Breast epithelium (tissue), 4 donors: ENCODE results near the gene LEMD3. TPM values are rescaled to one million over a fixed set of nuclear protein-coding genes. Genes with fewer than 3 reads are reported as not detected.

ENCODE experiments used
- DNase-seq, 2 donors: peaks; one replicate each; pipeline ENCODE4 v3.0.0-alpha.2; 2019; ENCODE audit warnings: low spot score in 2 of 2
- H3K27ac ChIP-seq, 2 donors: fragments of 200-600 bp; sonication (generic) in 1 of 2; one replicate each; pipeline ENCODE4 v1.5.1; 2016 to 2019; ENCODE audit warnings: mild to moderate bottlenecking in 1 of 2
- H3K27me3 ChIP-seq, 2 donors: fragments of 200-600 bp; sonication (generic) in 1 of 2; one replicate each; pipeline versions ENCODE4 v1.5.1 to v1.6.0; 2017 to 2019; ENCODE audit warnings: control low read depth in 1 of 2, mild to moderate bottlenecking in 1 of 2
- H3K36me3 ChIP-seq: fragments of 200-600 bp; one replicate; pipeline ENCODE4 v1.5.1; 2019
- H3K4me1 ChIP-seq, 2 donors: fragments of 200-600 bp; sonication (generic); one replicate each; pipeline ENCODE4 v1.5.1; 2016 to 2019; ENCODE audit warnings: control low read depth in 1 of 2
- H3K4me3 ChIP-seq, 3 donors: fragments of 200-600 bp; sonication (generic); 1 replicate in 2 of 3; 2 replicates in 1 of 3; pipeline ENCODE4 v1.5.1; 2016 to 2019; ENCODE audit warnings: mild to moderate bottlenecking in 3 of 3, moderate library complexity in 2 of 3
- H3K9me3 ChIP-seq, 2 donors: fragments of 200-600 bp; sonication (generic) in 1 of 2; one replicate each; pipeline ENCODE4 v1.5.1; 2016 to 2019; ENCODE audit warnings: control low read depth in 1 of 2
- POLR2A ChIP-seq: fragments of 450-650 bp; IDR thresholded peaks from one replicate; pipeline ENCODE4 v1.6.1; 2016; ENCODE audit warnings: antibody characterized with exemption, mild to moderate bottlenecking, moderate library complexity
- POLR2AphosphoS5 ChIP-seq, 3 donors: sonication (generic); formaldehyde crosslinking; IDR thresholded peaks; one replicate each; pipeline ENCODE4 v1.6.1; 2017; ENCODE audit warnings: antibody characterized with exemption in 3 of 3
- intact Hi-C: fragments of 100-400 bp; cut with DNase I; formaldehyde crosslinking; loops from one replicate; pipeline ENCODE4 v1.15.1; 2023; ENCODE audit warnings: low total_unique reads
- total RNA-seq, 3 donors: library from RNA; depleted of rRNA; stranded (reverse); fragments of >200 nt; gene quantifications; one replicate each; pipeline ENCODE4 v1.1.0, GENCODE V29; 2016
- TF ChIP-seq, protein P1 (sequence below), 3 donors: fragments of 450-650 bp; IDR thresholded peaks; one replicate each; pipeline ENCODE4 v1.5.1; 2016 to 2017; ENCODE audit warnings: antibody characterized with exemption in 3 of 3, mild to moderate bottlenecking in 3 of 3, moderate library complexity in 3 of 3

The LEMD3 gene
- total RNA-seq, result 10 to 100 TPM; 31.0 to 69.4 (median 36.4) TPM

DNA sequence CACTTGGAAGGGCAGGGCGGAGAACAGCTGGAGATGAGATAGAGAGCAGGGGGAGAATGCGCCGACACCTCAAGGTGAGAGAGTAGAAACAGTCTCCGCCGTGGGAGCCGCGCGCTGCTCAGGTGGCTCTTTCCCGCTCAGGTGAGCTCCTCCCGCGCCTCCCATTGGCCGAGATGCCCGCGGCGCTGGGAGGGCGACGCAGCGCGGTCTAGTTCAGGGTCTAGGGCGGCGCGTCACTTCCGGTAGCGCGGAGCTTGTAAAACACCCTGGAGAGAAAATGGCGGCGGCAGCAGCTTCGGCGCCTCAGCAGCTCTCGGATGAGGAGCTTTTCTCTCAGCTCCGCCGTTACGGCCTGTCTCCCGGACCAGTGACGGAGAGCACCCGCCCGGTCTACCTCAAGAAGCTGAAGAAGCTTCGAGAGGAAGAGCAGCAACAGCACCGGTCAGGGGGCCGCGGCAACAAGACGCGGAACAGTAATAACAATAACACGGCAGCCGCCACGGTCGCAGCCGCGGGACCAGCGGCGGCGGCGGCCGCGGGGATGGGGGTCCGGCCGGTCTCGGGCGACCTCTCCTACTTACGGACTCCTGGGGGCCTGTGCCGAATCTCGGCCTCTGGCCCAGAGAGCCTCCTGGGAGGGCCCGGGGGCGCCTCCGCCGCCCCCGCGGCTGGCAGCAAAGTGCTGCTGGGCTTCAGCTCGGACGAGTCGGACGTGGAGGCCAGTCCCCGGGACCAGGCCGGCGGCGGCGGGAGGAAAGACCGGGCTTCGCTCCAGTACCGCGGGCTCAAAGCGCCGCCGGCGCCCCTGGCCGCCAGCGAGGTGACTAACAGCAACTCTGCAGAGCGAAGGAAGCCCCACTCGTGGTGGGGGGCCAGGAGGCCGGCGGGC is at the start of gene LEMD3:
Gene LEMD3, plus strand, starts transcription at position 264 of the 889 bp plus-strand sequence. Its CDS starts 14 bp downstream, at position 278.
- Histone ChIP-seq H3K4me1 (peaks cover 0 to 15% of the 10 kb centered on the region in 2 donors), H3K27me3 (no peaks in the 10 kb centered on the region), H3K36me3 (no peaks in the 10 kb centered on the region), H3K4me3 (peak within 1 kb of the TSS; percentile 92 to 98 (median 94)), H3K9me3 (no peaks in the 10 kb centered on the region), H3K27ac (peak within 1 kb of the TSS; percentile 95 to 96)
- TF ChIP-seq, protein P1, sequence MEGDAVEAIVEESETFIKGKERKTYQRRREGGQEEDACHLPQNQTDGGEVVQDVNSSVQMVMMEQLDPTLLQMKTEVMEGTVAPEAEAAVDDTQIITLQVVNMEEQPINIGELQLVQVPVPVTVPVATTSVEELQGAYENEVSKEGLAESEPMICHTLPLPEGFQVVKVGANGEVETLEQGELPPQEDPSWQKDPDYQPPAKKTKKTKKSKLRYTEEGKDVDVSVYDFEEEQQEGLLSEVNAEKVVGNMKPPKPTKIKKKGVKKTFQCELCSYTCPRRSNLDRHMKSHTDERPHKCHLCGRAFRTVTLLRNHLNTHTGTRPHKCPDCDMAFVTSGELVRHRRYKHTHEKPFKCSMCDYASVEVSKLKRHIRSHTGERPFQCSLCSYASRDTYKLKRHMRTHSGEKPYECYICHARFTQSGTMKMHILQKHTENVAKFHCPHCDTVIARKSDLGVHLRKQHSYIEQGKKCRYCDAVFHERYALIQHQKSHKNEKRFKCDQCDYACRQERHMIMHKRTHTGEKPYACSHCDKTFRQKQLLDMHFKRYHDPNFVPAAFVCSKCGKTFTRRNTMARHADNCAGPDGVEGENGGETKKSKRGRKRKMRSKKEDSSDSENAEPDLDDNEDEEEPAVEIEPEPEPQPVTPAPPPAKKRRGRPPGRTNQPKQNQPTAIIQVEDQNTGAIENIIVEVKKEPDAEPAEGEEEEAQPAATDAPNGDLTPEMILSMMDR (IDR thresholded peaks at IDR 0.05), result no peak
- TF ChIP-seq POLR2A (peak; percentile 81), POLR2AphosphoS5 (IDR thresholded peaks at IDR 0.05) (peak; percentile 55 to 93 (median 78))
- DNase-seq, result peak; percentile 95 to 97
- intact Hi-C loops, result no loop called here

DNA sequence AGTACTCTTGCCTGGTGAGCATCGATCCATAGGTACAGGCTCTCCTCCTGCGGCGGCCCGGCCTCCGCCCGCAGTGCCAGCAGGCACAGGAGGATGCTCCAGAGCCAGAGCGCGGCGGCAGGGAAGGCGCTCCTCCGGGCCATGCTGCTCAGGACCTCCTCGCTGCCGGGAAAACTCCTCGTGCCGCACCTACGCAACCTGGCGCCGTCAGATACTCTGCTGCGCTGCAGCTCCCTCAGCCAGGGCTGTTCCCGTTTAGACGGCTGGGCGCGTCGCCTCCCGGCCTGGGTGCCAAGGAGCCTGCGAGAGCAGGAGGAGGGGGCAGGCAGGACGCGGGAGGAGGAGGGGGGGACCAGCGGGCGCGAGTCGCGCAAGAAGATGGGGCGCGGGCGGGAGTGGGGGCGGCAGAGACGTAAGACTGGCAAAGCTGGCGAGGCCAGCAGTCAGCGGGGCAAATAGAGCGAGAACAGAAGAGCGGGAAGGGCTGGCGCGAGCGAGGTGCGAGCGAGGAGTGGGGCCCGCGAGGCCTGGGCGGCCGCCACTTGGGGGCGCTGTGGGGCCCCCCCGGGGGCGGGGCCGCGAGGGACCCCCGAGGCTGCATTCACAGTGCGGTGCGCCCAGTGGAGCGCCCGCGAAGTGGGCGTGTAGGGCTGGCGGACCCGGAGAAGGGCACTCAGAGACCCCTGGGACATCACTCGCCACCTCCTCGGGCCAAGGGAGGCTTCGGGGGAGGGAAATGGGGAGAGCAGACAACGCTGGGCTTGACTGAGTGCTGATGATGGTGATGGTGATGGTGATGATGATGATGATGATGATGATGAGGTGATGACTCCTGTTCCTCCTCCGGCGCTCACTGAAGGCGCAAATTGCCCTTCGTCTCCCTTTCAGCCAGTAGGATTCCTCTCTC is 48.1 kb upstream of the LEMD3 start, which contains the start of gene WIF1:
Gene WIF1, minus strand, starts transcription at position 257 of the 907 bp plus-strand sequence. Its CDS starts 114 bp downstream, at position 143.
- Histone ChIP-seq H3K27me3 (peaks cover 0 to 56% of the 10 kb centered on the region in 2 donors), H3K4me1 (no peaks in the 10 kb centered on the region), H3K27ac (no peak within 1 kb of the TSS), H3K4me3 (peak within 1 kb of the TSS; percentile 12 to 59 (median 49)), H3K36me3 (no peaks in the 10 kb centered on the region), H3K9me3 (no peaks in the 10 kb centered on the region)
- intact Hi-C loops, result no loop called here
- DNase-seq, result peak in 1 of 2 donors; percentile 25
- TF ChIP-seq POLR2AphosphoS5 (IDR thresholded peaks at IDR 0.05), result no peak
- TF ChIP-seq, protein P1 (IDR thresholded peaks at IDR 0.05), result no peak
- no peak for TF ChIP-seq POLR2A

DNA sequence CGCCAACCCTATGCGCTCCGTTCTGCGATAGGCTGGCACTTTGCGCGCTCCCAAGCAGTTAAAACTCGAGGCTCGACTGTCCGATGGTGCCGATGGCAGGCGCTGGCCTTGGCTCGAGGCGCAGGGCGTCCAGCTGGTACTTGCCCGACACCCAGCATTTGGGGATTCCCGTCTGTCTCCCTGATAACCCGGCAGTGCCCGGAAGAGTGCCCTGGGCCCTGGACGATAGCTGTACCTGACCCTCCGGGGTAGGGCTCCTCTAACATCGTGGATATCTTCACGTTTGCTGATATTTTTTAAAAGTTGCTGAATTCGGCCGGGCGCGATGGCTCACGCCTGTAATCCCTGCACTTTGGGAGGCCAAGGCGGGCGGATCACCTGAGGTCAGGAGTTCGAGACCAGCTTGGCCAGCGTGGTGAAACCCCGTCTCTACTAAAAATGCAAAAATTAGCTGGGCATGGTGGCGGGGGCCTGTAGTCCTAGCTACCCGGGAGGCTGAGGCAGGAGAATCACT is 47.4 kb upstream of the LEMD3 start:
- intact Hi-C loops, result no loop called here
- H3K36me3 ChIP-seq, result no peaks in the 10 kb centered on the region

DNA sequence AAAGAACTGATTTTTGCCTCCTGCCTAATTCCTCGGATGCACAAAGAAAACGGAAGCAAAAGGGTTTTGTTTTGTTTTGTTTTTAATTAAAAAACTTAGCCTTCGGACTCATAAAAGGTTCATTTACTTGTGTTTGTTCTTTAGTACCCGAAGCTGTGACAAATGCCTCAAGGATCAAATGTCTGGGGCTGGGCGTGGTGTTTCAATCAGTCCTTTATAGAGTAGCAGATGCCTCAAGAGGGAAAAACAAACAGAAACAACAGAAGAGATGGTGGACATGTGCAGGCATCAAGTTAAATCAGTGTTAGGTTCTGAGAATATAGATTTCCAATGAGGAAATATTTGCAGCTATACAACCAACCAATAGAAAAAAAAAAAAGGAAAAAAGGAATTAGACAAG is 46.7 kb upstream of the LEMD3 start:
- intact Hi-C loops, result no loop called here
- no peak for DNase-seq
- Histone ChIP-seq H3K4me1 (no peaks in the 10 kb centered on the region), H3K9me3 (no peaks in the 10 kb centered on the region), H3K4me3 (no peak overlapping the region), H3K27ac (no peak overlapping the region), H3K27me3 (peaks cover 0 to 58% of the 10 kb centered on the region in 2 donors), H3K36me3 (no peaks in the 10 kb centered on the region)
- TF ChIP-seq POLR2AphosphoS5 (IDR thresholded peaks at IDR 0.05), result no peak
- TF ChIP-seq POLR2A, result no peak
- TF ChIP-seq, protein P1 (IDR thresholded peaks at IDR 0.05), result no peak

More for the DNA sequence above, 47.4 kb upstream of the LEMD3 start:
- Histone ChIP-seq H3K27me3 (peaks cover 0 to 58% of the 10 kb centered on the region in 2 donors), H3K9me3 (no peaks in the 10 kb centered on the region), H3K27ac (no peak overlapping the region), H3K4me3 (no peak overlapping the region), H3K4me1 (no peaks in the 10 kb centered on the region)
- DNase-seq, result no peak
- TF ChIP-seq POLR2AphosphoS5 (IDR thresholded peaks at IDR 0.05) (no peak), POLR2A (no peak)
- TF ChIP-seq, protein P1 (IDR thresholded peaks at IDR 0.05), result no peak
